Measurements from ENCODE around the gene FCMR.
A peak's percentile ranks its signal among the peaks of the same experiment; 100 is the strongest.

Gene FCMR

GRCh38 chr1:206886831-206887230 lies 34.9 kb downstream of the FCMR start:
- no peaks in the 10 kb centered on the region for H3K36me3 ChIP-seq
- peaks cover 97% of the 10 kb centered on the region for H3K27me3 ChIP-seq (ENCODE audit: insufficient read depth, low read depth, severe bottlenecking)
- no peak overlapping the region for H3K4me3 ChIP-seq (ENCODE audit: low read depth, low read length)
- peaks cover 6% of the 10 kb centered on the region for H3K9me3 ChIP-seq (ENCODE audit: severe bottlenecking)
- TF ChIP-seq, protein P1, sequence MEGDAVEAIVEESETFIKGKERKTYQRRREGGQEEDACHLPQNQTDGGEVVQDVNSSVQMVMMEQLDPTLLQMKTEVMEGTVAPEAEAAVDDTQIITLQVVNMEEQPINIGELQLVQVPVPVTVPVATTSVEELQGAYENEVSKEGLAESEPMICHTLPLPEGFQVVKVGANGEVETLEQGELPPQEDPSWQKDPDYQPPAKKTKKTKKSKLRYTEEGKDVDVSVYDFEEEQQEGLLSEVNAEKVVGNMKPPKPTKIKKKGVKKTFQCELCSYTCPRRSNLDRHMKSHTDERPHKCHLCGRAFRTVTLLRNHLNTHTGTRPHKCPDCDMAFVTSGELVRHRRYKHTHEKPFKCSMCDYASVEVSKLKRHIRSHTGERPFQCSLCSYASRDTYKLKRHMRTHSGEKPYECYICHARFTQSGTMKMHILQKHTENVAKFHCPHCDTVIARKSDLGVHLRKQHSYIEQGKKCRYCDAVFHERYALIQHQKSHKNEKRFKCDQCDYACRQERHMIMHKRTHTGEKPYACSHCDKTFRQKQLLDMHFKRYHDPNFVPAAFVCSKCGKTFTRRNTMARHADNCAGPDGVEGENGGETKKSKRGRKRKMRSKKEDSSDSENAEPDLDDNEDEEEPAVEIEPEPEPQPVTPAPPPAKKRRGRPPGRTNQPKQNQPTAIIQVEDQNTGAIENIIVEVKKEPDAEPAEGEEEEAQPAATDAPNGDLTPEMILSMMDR (IDR thresholded peaks at IDR 0.05; ENCODE audit: low read depth, low read length), result no peak
- DNase-seq, result no peak
- H3K27ac ChIP-seq, result no peak overlapping the region

- Histone ChIP-seq H3K9me3 (ENCODE audit: severe bottlenecking) (peaks cover 12% of the 10 kb centered on the region), H3K27me3 (ENCODE audit: insufficient read depth, low read depth, severe bottlenecking) (peaks cover 95% of the 10 kb centered on the region), H3K36me3 (no peaks in the 10 kb centered on the region), H3K4me3 (ENCODE audit: low read depth, low read length) (no peak overlapping the region), H3K27ac (no peak overlapping the region)
- no peak for DNase-seq
- TF ChIP-seq, protein P1 (IDR thresholded peaks at IDR 0.05; ENCODE audit: low read depth, low read length), result no peak
These were observed 36.2 kb downstream of the FCMR start for GRCh38 chr1:206885341-206886060.

DNA sequence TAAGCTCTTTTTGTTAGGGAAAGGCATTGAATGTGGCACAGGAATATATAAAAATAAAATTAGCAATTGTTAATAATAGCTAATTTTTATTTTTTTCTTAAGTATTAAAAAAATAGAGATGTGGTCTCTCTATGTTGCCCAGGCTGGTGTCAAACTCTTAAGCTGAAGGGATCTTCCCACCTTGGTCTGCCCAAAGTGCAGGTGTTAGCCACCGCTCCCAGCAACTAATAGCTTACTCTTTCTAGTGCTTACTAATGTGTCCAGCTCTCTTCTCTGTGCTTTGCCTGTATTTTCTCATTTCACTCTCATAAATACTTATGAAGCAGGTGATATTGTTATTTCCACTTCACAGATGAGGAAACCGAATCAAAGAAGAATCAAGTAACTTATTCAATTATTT lies 37.9 kb downstream of the FCMR start:
- no peaks in the 10 kb centered on the region for H3K36me3 ChIP-seq
- DNase-seq, result no peak
- TF ChIP-seq, protein P1 (IDR thresholded peaks at IDR 0.05; ENCODE audit: low read depth, low read length), result no peak
- no peak overlapping the region for H3K27ac ChIP-seq
- H3K4me3 ChIP-seq (ENCODE audit: low read depth, low read length), result no peak overlapping the region
- peaks cover 12% of the 10 kb centered on the region for H3K9me3 ChIP-seq (ENCODE audit: severe bottlenecking)
- H3K27me3 ChIP-seq (ENCODE audit: insufficient read depth, low read depth, severe bottlenecking), result peaks cover 86% of the 10 kb centered on the region

DNA sequence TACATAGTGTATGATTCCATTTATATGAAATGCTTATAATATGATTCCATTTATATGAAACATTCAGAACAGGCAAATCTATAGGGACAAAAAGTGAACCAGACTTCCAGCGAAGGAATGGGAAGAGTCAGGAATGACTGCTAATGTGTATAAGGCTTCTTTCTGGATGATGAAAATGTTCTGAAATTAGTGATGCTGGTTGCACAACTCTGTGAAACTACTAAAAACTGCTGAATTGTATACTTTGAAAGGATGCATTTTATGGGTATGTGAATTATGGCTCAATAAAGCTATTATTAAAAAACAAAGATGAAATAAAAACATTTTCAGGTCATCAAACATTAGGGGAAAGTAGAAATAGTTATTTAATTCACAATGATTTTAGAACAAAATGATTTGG lies 38.6 kb downstream of the FCMR start:
- TF ChIP-seq, protein P1 (IDR thresholded peaks at IDR 0.05; ENCODE audit: low read depth, low read length), result no peak
- no peak for DNase-seq

DNA sequence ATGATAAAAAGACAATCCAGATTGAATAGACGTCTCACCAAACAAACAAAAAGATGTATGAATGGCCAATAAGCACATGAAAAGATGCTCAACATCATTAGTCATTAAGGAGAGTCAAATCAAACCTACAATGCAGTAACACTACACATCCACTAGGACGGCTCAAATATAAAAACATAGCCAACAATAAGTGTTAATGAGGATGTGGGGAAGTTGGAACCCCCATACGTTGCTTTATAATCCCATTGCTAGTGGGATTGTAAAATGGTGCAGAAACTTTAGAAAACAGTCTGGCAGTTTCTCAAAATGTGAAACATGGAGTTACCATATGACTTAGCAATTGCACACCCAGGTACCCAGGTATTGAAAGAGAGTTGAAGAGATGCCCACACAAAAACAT lies 39.2 kb downstream of the FCMR start:
- no peak overlapping the region for H3K27ac ChIP-seq
- no peak for DNase-seq
- TF ChIP-seq, protein P1 (IDR thresholded peaks at IDR 0.05; ENCODE audit: low read depth, low read length), result peak; percentile 42
- H3K36me3 ChIP-seq, result no peaks in the 10 kb centered on the region
- peaks cover 75% of the 10 kb centered on the region for H3K27me3 ChIP-seq (ENCODE audit: insufficient read depth, low read depth, severe bottlenecking)
- H3K9me3 ChIP-seq (ENCODE audit: severe bottlenecking), result peaks cover 21% of the 10 kb centered on the region
- no peak overlapping the region for H3K4me3 ChIP-seq (ENCODE audit: low read depth, low read length)

More for the DNA sequence above, 38.6 kb downstream of the FCMR start:
- Histone ChIP-seq H3K36me3 (no peaks in the 10 kb centered on the region), H3K27me3 (ENCODE audit: insufficient read depth, low read depth, severe bottlenecking) (peaks cover 81% of the 10 kb centered on the region), H3K9me3 (ENCODE audit: severe bottlenecking) (peaks cover 17% of the 10 kb centered on the region), H3K27ac (no peak overlapping the region), H3K4me3 (ENCODE audit: low read depth, low read length) (no peak overlapping the region)

DNA sequence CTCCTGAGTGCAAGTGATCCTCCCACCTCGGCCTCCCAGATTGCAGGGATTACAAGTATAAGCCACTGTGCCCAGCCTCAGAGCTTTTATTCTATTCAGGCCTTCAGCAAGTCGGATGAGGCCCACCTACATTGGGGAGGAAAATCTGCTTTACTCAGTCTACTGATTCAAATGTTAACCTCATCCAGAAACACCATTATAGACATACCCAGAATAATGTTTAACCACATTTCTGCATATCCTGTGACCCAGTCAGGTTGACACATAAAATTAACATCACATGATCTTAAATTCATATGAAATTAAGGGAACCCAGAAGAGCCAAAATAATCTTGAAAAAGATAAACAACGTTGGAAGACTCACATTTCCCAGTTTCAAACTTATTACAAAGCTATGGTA lies 41.4 kb downstream of the FCMR start:
- no peaks in the 10 kb centered on the region for H3K36me3 ChIP-seq
- no peak for DNase-seq
- H3K9me3 ChIP-seq (ENCODE audit: severe bottlenecking), result peaks cover 30% of the 10 kb centered on the region
- TF ChIP-seq, protein P1 (IDR thresholded peaks at IDR 0.05; ENCODE audit: low read depth, low read length), result no peak
- no peak overlapping the region for H3K4me3 ChIP-seq (ENCODE audit: low read depth, low read length)
- H3K27ac ChIP-seq, result no peak overlapping the region
- H3K27me3 ChIP-seq (ENCODE audit: insufficient read depth, low read depth, severe bottlenecking), result peaks cover 69% of the 10 kb centered on the region
